LoVo (cell line): Measurements from ENCODE around the gene LYST.
"Not testable (repeated sequence)": the region's sequence is repeated elsewhere in the genome, so short reads cannot be mapped to it uniquely, and the experiment has no call there.

Source experiments
- DNase-seq: peaks from one replicate; pipeline ENCODE4 v3.0.0-alpha.2; 2016; ENCODE audit warnings: low spot score

LYST gene

DNA sequence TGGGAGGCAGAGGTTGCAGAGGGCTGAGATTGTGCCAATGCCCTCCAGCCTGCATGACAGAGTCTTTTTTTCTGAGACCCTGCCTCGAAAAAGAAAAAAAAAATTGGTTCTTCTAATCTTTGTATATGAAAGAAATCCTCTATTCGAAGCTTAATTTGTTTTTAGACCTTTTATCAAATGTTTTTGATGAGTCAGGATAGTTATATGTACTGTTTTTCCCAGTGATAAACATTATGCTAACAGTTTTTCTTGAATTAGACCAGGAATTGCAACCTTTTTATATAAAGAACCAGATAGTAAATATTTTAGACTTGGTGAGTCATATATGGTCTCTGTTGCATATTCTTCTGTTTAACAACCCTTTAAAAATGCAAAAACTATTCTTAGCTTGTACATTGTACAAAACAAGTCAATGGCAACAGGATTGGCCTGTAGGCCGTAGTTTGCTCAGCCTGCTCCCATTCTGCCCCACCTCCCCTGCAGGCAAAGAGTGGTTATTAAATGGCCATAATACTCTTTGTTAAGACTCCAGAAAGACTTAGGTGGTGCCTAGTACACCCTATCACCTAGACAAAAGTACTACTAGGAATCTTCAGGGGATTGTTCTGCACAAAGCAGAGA lies 45.2 kb downstream of the LYST start:
- no peak for DNase-seq

DNA sequence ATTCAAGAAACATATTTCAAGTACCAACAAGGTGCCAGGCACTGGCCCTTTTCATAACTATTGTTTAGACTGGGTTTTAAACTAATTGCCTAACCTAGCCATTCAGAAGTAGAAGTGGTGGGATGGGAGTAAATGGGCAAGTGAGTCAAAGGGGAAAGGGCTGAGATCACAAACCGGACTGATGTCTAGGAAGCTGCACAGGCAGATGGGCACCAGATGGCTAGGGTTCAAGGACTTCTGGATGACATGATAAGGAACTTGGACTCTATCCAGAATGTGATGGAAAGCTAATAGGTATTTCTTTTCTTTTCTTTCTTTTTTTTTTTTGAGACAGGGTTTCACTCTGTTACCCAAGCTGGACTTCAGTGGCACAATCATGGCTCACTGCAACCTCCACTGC lies 46.6 kb downstream of the LYST start:
- DNase-seq, result no peak

DNA sequence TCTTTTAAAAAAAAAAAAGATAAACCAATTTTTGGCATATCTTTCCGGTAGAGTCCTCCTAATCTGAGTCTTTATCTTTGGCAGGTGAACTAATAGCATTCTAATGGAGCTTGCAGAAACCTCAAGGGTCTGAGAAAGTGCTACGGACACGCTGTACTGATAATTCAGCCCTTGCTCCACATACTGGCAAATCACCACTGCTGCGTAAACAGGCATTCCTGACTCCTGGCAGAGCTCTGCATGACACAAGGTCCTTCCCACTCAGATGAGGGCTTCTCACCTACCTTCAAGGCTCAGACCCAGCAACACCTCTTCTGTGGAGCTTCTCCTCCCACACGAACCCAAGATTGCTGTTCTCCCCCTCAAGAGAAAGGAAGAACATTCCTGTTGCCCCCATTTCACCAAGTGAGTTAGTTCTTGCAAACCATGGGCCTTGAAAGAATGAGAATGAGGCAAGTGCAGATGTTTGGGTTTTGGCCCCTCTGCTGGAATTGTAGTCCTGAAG lies 48.0 kb downstream of the LYST start:
- DNase-seq, result no peak

DNA sequence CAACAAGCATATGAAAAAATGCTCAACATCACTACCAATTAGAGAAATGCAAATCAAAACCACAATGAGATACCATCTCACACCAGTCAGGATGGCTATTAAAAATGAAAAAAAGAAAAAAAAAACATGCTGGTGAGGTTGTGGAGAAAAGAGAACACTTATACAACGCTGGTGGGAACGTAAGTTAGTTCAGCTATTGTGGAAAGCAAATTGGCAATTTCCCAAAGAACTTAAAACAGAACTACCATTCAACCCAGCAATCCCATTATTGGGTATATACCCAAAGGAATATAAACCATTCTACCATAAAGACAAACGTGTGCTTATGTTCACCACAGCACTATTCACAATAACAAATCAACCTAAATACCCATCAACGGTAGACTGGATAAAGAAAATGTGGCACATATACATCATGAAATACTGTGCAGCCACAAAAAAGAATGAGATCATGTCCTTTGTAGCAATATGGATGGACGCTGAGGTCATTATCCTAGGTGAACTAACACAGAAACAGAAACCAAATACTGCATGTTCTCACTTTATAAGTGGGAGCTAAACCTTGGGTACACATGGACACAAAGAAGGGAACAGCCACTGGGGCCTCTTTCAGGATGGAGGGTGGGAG lies 49.5 kb downstream of the LYST start:
- no peak for DNase-seq

DNA sequence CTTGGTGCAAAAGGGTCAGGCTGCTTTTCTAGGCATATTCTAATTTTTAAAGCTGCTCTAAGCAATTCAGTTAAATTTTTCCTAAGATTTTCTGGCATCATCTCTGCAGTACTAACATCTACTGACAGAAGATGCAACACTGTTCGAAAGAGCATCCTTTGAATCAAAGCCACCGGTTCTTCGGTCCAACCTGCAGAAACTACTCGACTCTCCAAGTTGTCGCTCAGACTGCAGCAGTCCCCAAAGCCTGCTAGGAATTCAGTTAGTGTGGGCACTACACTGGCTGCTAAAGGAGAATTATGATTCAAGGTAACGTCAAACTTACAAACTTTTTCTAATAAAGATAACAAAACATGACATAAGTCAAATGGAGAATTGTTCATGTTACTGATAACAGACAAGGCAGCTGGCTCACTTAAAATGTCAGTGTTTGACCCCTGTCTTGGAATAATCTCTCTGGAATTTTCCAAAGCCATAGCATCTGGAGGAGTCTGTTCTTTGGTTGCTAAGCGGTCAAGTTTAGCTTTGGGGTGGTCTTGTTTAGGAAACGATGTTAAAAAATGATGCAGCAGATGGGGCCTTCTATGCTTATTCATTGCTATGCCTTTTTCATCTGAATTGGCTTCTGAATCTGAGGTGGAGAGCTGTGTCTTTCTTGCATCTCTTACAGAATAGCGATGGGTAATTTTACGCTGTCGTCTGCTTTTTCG lies 56.9 kb downstream of the LYST start:
- no peak for DNase-seq

DNA sequence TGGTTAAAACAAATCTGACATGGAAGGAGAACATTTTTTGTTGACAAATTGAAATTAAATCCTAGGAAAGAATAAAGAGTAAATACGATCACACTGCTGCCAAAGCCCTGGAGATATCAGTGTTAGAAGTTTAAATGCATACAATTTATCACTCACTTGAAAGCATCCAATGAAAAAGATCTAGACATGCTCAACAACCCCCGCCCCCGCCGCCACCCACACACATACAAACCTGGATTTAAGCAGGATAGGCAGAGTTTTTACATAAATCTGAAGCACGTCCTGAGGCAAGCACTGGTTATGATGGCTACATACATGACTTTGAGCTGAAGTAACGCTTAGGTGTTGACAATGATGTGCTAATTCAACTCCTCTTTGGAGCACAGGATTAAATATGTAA lies 58.5 kb downstream of the LYST start:
- no peak for DNase-seq

DNA sequence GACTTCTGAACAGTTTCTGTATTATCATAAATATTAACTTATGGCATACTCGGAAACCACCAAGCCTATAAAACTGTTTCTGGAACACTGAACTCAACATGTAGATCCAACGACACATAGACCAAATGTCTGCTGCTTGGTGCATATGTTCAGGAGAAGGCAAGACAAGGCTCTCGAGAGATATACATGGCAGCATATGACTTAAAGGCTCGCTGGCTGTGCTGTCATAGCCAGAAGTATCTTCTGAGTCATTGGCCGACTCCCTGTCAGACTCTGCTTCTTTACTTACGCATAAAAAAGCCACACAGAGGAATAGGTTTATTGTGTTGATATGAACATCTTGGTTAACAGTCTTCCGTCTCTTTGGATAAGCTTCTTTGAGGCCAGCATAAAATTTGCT lies 60.6 kb downstream of the LYST start:
- DNase-seq, result no peak

DNA sequence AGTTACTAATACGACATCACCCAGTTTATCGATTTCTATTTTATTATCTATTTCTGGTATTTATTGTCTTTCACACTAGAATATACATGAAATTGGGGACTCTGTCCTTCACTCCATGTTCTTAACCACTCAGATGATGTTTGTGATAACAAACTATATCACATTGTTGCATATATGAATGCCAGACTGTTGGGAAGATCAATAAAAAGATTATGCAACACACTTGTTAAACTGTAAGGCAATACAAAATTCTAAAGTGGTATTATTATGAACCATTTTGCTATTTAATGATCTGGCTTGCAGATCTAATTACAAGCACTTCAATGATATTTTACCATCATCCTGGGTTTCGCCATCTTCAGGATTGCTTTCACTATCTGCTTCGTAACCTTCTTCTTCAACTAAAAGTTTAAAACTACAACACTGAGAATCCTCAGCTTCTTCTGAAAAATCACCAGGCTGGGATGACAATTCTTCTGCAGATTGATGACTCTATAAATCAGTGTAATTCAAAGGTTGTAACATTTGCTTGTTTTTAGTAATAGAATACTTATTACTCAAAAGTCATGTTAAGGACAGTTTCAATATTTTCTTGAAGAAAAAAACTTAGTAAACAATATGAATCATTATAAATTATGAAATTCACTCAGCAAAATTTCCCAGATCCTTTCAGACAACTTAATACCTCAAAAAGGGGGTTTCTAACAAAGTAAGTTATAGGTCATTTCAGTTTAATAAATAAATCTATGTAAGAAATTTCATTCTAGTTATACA lies 63.9 kb downstream of the LYST start:
- no peak for DNase-seq

DNA sequence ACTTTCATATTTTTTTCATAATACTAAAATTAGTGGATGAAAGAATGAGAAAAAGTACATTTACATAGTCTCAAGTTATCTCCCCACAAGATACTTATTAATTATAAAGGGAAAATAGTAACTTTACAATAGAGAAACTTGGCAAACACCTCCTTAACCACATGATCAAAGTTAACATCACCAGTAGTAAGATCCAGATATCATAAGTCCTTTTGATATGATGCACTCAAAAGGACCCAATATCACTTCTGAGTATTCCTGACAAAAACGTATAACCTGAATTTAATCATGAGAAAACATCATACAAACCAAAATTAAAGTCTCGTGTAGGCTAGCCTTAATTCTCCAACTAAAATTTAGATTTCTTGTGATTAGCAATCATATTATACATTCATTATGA lies 67.4 kb downstream of the LYST start:
- no peak for DNase-seq

DNA sequence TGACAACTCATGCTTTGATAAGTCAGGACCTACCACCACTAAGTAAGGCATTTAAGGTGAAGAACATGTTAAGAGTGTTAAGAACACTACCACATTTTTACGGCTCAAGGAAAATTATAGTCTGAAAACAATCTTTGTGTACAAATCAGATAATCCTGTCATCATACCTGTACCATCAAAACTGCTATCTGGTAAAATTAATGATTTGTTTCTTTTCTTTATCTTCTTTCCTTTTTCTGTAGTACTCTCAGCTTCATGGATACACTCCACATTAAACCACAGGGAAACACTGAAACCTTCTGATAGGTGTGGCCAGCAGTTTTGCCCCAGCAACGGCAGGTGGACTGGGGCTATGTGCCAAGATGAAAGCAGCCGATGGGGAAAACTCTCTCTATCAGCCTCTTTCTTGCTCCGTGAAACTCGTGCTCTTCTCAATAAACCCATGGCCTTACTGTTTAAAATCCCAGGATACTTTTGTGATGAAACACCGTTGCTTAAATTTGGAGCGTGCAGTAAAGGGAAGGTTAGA lies 75.1 kb downstream of the LYST start:
- peak; percentile 42 for DNase-seq

DNA sequence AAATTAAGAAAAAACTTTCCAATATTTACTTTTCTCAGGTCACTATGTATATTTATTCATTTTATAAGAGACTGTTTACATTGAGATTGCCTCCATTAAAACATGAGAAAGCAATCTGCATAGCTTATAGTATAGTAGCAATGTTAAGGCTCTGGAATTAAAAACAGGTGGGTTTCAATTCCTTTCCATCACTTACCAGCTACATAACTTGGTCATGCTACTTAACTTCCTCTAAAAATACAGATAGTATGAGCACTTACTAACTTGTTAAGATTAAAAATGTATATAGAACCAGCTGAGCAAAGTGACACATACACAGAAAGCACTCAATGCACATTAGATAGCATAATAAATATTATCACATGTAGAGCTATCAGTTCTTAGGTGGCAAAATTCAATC lies 76.6 kb downstream of the LYST start:
- DNase-seq, result no peak

DNA sequence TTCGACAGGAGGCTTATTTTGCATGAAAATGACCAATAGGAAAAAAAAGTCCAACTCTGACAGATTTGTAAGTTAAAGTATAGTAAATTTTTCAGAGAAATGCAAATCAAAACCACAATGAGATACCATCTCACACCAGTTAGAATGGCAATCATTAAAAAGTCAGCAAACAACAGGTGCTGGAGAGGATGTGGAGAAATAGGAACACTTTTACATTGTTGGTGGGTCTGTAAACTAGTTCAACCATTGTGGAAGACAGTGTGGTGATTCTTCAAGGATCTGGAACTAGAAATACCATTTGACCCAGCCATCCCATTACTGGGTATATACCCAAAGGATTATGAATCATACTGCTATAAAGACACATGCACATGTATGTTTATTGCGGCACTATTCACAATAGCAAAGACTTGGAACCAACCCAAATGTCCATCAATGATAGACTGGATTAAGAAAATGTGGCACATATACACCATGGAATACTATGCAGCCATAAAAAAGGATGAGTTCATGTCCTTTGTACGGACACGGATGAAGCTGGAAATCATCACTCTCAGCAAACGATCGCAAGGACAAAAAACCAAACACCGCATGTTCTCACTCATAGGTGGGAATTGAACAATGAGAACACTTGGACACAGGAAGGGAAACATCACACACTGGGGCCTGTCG lies 80.3 kb downstream of the LYST start:
- not testable (repeated sequence) for DNase-seq

DNA sequence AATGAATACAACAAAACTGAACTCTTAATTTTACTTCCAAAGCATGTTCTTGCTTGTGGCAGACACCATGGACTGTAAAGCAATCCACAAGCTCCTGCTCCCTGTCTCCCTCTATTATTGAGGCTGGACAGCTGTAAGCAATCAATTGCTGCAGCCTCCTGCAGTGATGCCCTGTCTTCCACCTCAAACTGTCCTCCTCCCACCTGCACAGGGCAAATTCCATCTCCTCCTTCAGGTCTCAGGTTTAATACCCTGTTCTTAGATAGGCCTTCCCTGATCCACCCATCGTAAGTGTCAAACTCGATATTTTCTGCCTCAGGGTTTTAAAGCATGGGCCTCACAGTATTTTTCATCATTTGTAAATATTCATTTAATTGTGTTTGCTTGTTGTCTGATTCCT lies 81.8 kb downstream of the LYST start:
- no peak for DNase-seq

DNA sequence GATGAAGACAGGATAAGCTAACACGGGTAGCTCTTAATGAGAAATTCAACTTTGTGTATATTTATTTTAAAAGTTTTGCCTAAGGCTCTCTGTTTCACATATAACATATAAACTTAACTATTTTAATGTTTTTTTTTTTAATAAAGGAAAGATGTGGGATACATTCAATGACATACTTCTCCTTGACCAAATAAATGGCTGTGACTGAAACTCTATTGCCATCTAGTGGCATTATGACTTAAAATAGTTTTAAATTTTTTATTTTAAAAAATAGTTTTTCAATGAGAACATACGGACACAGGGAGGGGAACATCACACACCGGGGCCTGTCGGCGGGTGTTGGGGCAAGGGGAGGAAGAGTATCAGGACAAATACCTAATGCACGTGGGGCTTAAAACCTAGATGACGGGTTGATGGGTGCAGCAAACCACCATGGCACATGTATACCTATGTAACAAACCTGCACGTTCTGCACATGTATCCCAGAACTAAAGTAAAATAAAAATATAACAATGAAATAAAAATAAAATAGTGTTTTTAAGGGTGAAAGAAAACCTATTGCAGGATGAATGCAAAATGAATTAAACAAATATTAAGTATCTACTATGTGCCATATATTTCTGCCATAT lies 83.4 kb downstream of the LYST start:
- DNase-seq, result peak; percentile 50

DNA sequence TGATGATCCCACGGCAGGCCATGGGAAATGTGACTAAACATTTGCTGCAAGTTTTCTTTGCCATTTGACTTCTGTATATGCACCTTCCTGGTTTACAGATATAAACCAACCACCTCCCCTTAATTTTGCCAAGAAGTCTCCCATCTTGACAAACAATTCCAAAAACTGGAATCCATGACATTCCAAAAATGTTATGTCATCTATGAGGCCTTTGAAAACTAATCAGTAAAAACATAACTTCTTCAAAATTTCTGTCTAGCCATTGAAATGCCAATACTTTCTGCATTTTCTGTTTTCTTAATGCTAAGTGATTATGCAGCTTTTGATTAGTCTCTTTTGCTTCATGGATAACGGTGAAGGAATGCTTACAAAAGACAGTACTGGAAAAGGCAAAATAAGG lies 84.1 kb downstream of the LYST start:
- no peak for DNase-seq

DNA sequence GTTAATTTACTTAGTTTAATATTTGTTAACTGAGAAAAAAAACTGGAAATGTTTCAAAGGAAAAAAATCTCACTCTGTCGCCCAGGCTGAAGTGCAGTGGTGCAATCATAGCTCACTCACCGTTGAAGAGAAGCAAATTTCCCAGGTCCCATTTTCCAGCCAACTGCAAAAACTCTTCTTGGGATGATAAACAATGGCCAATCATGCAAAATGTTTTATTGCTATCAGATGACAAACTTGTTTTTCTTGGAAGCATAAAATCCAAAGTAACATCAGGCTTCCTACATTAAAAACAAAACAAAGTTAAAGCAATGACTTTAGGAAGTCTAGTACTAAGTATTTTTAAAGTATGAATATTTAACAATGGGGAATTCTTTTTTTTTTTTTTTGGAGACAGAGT lies 84.9 kb downstream of the LYST start:
- DNase-seq, result no peak

DNA sequence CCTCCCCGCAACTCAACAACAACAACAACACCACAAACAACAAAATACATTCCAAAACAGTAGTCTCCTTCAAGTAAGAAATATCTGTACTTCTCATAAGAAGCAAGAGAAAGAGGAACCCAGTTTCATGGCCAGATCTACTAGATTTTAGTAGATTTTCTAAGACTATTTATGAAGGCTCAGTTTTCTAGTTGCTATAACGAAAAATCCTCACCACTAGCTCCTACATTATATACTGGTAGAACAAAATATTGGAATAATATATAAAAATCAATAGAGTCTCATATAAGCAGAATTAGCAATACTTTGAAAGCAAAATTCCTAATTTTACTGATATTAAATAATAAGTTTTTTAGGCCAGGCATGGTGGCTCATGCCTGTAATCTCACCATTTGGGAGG lies 86.9 kb downstream of the LYST start:
- DNase-seq, result no peak

DNA sequence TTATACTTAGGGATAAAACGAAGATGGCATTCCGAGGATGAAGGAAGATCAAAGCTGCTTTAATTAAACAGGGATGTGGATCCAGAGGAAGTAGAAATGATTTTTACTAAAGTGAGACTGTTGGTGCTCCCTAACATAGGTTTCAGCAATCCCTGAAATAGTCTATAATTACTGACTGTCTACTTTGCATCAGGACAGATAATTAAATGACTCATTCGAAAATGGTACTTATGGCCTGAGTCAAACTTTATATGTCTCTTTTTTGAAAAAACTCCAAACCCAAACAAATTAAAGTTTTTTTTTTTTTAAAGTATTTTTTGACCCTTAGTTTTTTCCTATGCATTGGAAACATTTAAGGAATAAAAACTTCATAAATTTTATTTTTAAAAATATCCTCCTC lies 90.3 kb downstream of the LYST start:
- DNase-seq, result no peak

DNA sequence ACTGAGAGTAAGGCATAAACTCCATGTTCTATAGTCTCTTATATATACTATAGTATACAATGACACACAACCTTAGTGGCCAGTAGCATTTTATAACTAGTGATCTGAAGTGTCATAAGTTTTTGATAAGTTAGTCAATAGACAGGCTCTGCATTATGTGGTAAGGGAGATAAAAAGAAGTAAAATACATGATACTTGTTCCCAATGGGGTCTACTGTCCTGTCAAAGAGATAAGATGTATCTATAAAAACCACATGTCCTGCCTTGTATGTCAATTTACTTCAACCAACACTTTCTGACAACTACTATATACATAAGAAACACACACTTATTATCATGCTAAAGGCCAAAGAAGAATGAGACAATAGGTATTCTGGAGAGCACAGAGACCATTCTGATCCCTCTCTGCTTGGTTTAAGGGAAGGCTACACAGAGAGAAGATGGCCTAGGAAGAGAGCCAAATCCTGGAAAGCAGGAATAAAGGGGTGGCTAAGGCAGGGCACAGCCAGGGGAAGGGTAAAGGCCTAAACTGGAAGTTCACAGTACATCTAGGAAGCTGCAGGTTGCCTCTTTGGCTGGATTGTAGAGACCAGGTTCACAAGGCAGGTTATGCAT lies 91.4 kb downstream of the LYST start:
- DNase-seq, result no peak

DNA sequence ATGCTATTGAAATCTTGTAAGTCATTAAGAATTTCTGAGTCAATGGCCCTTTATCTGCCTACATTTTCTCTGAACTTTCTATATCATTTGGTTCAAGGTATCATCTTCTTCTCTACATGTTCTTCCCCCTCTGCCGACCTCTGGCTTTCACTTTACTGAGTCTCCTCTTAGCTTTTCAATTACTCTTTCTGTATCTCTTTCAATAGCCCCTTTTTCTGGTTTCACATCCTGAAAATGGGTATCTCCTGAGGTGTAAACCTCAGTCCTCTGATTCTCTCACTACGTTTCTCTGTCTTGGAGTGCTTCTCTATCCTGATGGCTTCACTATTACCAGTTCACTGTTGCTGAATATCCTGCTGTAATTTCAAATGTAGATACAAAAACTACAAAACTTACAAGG lies 98.9 kb downstream of the LYST start:
- DNase-seq, result no peak

DNA sequence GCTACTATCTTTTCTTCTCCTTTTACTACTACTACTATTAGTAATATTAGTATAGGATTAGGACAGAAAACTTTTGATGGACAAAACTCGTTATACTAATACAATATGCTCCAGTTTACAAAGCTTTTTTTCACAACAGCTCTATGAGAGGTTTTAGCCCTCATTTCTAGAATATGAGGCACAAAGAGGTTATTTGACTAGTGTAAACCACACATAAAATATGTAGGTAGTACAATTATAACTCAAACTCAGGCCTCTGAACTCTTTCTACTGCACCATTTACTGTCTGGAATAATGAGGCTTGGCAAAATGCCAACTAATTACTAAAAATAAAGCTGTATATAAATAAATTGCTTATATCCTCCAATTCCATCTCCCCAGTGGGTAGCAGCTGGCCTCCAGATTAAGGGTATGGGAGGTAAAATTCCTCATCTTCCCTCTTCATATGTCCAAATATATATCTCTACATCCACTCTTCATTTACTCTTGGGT lies 99.9 kb downstream of the LYST start:
- DNase-seq, result no peak
